Measurements from ENCODE around the gene TUBA1A.

- TF ChIP-seq, protein P1, sequence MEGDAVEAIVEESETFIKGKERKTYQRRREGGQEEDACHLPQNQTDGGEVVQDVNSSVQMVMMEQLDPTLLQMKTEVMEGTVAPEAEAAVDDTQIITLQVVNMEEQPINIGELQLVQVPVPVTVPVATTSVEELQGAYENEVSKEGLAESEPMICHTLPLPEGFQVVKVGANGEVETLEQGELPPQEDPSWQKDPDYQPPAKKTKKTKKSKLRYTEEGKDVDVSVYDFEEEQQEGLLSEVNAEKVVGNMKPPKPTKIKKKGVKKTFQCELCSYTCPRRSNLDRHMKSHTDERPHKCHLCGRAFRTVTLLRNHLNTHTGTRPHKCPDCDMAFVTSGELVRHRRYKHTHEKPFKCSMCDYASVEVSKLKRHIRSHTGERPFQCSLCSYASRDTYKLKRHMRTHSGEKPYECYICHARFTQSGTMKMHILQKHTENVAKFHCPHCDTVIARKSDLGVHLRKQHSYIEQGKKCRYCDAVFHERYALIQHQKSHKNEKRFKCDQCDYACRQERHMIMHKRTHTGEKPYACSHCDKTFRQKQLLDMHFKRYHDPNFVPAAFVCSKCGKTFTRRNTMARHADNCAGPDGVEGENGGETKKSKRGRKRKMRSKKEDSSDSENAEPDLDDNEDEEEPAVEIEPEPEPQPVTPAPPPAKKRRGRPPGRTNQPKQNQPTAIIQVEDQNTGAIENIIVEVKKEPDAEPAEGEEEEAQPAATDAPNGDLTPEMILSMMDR (conservative IDR thresholded peaks at IDR 0.05 in 1 of 2, IDR thresholded peaks at IDR 0.05 in 1 of 2; ENCODE audit: low read depth in 1 of 2, low read length in 2 of 2), result no peak
- no peak for TF ChIP-seq EZH2 (IDR thresholded peaks at IDR 0.05; ENCODE audit: low read length, missing control alignments)
These were observed 17.5 kb upstream of the TUBA1A start for GRCh38 chr12:49206389-49206788.

All from fibroblast of lung (primary cell).